SHP77 treated with DMSO at 0.1 percent for 48 hours (cell line): ENCODE measurements around the gene KBTBD2.
A peak's percentile ranks its signal among the peaks of the same experiment; 100 is the strongest.
"Not testable (repeated sequence)": the region's sequence is repeated elsewhere in the genome, so short reads cannot be mapped to it uniquely, and the experiment has no call there.

Experiments
- DNase-seq: peaks from one replicate; lab custom pipeline; 2025; lab: John Stamatoyannopoulos, UW

The KBTBD2 gene

GRCh38 chr7:32891043-32891799 is at the start of gene KBTBD2:
Gene KBTBD2 (minus strand): TSS chr7:32891760. CDS start chr7:32879604, 12,156 bp downstream.
- DNase-seq = peak; percentile 89

GRCh38 chr7:32941181-32941580 is 49.6 kb upstream of the KBTBD2 start:
- DNase-seq = no peak

DNA sequence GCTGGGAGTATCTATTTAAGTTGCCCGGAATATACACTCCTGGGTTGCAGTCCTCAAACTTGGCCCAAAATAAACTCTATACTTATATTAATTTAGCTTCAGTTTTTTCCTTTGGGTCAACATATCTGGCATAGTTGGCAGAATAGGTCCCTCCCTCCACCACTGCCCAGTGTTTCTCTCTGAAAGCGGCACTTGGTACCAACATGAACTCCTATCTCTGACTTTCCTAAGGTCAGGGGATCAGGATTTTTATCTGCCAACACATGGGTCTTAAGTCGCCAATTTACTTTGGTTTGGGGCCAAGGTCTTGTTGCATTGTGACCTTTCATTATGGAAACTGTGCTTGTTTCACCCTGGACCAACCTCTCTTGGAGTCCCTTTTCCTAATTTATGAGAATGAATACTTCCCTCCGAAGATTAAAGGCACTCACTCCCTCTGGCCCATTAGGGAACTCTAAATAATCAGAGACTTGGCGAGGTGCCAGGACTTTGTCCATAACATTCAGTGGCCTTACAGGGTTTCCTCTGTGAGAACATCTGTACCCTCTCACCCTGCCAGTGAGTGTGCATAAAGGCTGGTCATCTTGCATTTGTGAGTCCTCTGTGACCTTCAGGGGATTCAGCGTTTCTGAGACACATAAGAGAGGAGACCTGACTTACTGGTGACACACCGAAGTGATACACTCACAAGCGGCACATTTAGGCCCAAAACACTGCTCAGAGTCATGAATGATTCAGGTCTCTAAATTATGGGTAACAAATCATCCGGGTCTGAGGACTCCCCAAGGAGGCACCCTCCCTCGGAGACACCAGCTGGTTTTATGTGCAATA is 46.0 kb upstream of the KBTBD2 start:
- peak; percentile 79 for DNase-seq

GRCh38 chr7:32936689-32937088 is 45.1 kb upstream of the KBTBD2 start:
- no peak for DNase-seq

DNA sequence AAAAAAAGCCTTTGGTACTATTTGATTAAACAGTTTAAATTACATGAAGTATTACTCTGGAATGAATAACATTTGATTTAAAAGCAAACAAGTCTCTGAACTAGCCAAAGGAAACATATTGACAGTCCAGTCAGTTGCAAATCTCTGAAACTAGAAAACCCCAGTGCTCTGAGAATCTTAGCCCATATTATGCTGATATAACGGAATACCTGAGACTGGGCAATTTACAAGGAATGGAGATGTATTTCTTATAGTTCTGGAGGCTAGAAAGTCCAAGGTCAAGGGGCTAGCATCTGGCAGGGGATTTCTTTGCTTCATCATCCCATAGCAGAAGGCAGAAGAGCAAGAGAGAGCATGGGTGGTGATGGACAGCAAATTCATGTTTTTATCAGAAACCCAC is 44.0 kb upstream of the KBTBD2 start:
- DNase-seq = no peak

GRCh38 chr7:32930378-32930777 is 38.8 kb upstream of the KBTBD2 start:
- DNase-seq = no peak

DNA sequence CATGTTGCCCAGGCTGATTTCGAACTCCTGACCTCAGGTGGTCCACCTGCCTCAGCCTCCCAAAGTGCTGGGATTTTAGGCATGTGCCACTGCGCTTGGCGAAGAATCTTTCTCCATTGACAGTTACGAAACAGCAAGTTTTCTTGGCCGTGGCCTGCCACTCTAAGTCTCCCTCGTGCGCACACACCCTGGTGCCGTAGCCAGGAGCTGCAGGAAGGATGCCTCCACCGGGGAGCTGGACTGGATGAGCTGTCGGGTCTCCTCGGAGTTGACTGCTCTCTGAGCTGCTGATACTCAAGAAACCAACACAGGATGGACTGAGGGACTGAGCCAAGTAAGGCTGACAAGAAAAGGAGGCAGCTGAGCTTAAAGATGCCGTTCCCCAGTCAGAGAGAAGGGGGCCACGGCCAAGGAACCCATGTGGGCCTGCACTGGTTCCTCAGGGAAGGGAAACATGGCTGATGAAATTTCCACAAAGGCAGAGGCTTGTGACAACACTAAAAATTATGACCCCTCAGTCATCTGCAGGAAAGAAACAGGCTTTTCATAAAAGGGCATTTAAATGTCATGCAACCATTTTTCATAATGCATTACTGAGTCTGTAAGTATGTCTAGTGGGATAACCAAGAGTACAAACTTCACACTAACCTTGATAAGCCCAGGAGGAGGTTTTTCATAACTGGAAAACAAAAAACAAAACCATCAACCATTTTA is 38.0 kb upstream of the KBTBD2 start:
- no peak for DNase-seq

GRCh38 chr7:32928785-32929298 is 37.3 kb upstream of the KBTBD2 start:
- DNase-seq = no peak

- no peak for DNase-seq
Measured at GRCh38 chr7:32921896-32922295, 30.3 kb upstream of the KBTBD2 start.

DNA sequence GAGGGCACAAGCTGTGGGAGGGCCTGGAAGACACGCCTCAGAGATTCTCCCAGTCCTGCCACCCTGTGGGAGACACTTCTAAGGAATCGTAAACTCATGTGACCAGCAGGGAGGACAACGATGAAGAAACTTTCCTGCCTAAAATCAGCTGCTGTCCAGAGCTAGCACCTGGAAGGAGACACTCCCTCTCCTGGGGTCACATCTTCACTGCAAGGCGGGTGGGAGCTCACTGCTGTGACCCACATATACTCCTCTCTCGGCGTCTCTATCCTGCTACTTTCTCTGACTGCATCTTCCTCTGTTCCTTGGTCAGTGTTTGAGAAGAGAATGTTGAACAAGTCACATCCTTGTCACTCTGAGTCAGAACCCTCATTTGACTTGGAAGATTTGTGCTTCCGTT is 25.4 kb upstream of the KBTBD2 start:
- not testable (repeated sequence) for DNase-seq

GRCh38 chr7:32916006-32916405 is 24.4 kb upstream of the KBTBD2 start:
- no peak for DNase-seq

DNA sequence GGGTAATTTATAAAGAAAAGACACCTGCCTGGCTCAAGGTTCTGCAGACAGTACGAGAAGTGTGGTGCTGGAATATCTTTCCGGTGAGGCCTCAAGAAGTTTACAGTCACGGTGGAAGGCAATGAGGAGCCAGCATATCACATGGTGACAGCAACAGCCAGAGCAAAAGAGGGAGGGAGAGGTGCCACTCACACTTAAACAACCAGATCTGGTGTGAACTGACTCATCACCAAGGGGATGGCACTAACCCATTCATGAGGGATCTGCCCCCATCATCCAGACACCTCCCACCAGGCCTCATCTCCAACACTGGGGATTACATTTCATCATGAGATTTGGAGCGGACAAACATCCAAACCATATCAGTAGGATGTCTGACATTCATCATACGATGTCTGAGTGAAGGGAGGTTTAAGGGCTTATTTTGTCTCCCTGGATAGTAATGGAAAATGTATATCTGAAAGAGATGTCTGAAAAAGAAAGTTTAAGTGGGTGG is 23.5 kb upstream of the KBTBD2 start:
- DNase-seq = no peak

- DNase-seq = no peak
Measured at GRCh38 chr7:32914184-32914583, 22.6 kb upstream of the KBTBD2 start.

DNA sequence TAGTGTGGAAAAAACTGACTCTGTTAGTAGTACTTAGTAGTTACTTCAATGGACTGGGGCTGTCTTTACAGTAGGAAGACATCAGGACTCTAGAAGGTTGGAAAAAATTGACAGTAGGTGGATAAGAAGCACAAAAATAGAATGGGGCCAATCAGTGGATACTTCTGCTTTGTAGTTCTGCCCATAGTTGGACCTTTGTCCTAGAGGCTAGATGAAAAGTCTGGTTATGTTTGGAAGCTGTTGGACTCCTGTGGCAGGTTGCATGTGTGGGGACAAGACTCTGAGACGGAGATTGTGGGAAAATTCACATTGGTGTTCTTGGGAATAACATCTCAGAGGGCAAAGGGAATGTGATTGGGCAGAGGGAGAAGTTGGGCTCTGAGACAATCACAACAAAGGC is 18.6 kb upstream of the KBTBD2 start:
- no peak for DNase-seq

DNA sequence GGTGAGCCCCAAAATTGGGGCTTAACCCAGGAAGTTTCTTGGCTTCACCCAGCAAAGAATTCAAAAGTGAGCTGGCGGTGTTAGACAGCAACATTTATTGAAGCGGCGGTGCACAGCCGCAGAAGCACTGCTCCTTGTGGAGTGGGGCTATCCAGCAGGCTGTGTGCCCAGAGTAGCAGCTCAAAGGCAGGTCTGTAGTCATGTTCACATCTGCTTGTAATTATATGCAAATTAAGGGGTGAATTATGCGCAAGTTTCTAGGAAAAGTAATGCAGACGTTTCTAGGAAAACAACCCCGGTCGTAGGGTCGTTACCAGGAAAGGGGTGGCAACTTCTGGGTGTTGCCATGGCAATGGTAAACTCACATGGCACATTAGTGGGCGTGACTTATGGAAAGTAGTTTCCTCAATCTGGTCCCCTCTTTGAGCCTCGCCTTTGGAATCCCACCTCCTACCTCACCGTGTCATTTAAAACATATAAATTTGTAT is 13.7 kb upstream of the KBTBD2 start:
- peak; percentile 86 for DNase-seq

DNA sequence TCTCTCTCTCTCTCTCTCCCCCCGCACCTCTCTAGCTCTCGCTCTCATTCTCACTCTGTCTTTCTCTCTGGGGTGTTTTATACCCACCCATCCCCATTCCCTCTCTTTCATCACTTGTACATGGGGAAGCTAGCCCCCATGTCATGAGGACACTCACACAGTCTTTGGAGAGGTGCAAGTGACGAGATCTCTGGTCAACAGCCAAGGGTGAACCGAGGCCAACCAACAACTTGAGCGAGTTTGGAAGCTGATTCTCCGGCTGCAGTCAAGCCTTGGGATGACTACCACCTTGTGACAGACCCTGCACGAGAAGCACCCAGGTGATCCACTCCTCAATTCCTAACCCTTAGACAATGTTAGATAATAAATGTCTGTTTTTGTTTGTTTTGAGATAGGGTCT is 10.1 kb upstream of the KBTBD2 start:
- no peak for DNase-seq

DNA sequence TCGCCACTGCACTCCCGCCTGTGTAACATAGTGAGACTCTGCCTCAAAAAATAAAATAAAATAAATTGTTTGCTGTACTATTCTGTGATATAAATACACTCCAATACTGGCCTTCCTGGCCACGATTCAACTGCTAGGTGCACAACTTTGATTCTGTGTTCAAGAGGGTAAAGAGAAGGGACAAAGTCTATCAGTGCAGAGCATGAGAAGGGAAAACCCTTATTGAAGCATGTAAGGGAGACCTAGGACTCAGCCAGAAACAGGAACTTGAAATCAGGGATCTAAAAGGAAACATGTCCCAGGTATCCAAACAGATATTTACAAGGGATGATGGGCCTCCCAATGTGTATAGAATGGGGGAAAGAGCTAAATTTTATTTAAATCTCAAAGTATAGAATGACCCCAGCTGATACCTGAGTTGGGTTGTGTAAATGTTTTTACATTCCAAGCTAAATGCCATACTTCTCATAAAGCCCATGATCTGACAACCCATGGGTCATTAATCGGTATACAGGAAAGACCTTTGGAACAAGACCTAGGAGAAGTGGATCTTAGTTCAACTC is 9.0 kb upstream of the KBTBD2 start:
- no peak for DNase-seq

DNA sequence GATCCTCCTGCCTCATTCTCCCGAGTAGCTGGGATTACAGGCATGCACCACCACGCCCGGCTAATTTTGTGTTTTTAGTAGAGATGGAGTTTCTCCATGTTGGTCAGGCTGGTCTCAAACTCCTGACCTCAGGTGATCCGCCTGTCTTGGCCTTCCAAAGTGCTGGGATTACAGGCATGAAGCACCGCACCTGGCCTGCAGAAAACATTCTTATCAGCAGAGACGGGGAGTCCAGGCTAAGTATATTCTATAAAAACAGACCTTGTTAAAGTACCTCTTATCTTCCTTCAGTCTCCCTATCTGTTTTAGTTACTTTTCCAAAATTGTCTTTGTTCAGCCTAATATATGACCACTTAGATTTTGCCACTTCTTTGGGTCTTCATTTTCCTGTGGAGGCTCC is 5.8 kb upstream of the KBTBD2 start:
- DNase-seq = not testable (repeated sequence)

GRCh38 chr7:32896564-32897347 is 5.2 kb upstream of the KBTBD2 start:
- DNase-seq = no peak

DNA sequence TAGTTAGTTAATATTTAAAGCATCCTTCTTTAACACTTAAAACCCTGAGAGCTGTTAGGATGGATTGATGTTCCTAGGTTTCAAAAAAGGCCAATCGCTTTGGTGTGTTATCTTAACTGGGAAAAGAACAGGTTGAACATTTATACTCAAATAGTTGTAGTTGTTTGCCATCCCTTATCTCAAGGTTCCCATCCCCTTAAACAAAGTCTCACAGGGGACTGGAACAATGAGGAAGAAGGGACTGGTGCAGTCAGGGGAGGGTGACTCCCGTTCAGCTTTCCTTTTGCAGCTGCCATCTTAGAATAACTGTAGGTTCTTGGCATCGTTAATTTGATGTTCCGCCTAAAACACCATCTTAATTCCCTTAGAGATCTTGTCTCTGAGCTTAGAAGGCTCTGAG is 2.6 kb upstream of the KBTBD2 start:
- DNase-seq = no peak

GRCh38 chr7:32893722-32894121 is 2.2 kb upstream of the KBTBD2 start:
- DNase-seq = no peak
